GM23338 (cell line): ENCODE results near the gene XYLT1. TPM values are rescaled to one million over a fixed set of nuclear protein-coding genes. Genes with fewer than 3 reads are reported as not detected.

Experiments used
- ATAC-seq: fragments of 200-7000 bp; cut with Tn5 transposase; 3 replicates; pipeline ENCODE4 v1.9.1; 2020
- DNase-seq: peaks from one replicate; pipeline ENCODE4 v3.0.0-alpha.2; 2015; ENCODE audit warnings: low spot score
- H2AFZ ChIP-seq: fragments of 200-600 bp; sonication (generic); 2 replicates; pipeline ENCODE4 v1.8.0; 2016; ENCODE audit warnings: antibody characterized with exemption, mild to moderate bottlenecking, moderate library complexity
- H3F3A ChIP-seq: fragments of 200-600 bp; sonication (generic); replicated peaks from 2 replicates; pipeline ENCODE4 v1.8.0; 2017; ENCODE audit warnings: antibody characterized with exemption, mixed run types, low read depth
- H3K27ac ChIP-seq: fragments of 200-600 bp; sonication (generic); 2 replicates; pipeline ENCODE4 v1.6.1; 2016; ENCODE audit warnings: low read depth
- H3K27me3 ChIP-seq: fragments of 200-600 bp; sonication (generic); 2 replicates; pipeline ENCODE4 v1.8.0; 2016; ENCODE audit warnings: mild to moderate bottlenecking, mixed run types, moderate library complexity; ENCODE audit not compliant: insufficient read depth
- H3K36me3 ChIP-seq: fragments of 200-600 bp; sonication (generic); 2 replicates; pipeline ENCODE4 v1.8.0; 2016; ENCODE audit warnings: mild to moderate bottlenecking; ENCODE audit not compliant: insufficient read depth
- H3K4me1 ChIP-seq: fragments of 200-600 bp; sonication (generic); 2 replicates; pipeline ENCODE4 v1.8.0; 2016; ENCODE audit warnings: mild to moderate bottlenecking, moderate library complexity; ENCODE audit not compliant: insufficient read depth
- H3K4me2 ChIP-seq: fragments of 200-600 bp; sonication (generic); 2 replicates; pipeline ENCODE4 v1.7.1; 2017; ENCODE audit warnings: mixed run types
- H3K4me3 ChIP-seq: fragments of 200-600 bp; sonication (generic); 2 replicates; pipeline ENCODE4 v1.6.1; 2016; ENCODE audit warnings: mixed run types
- H3K79me2 ChIP-seq: fragments of 200-600 bp; sonication (generic); replicated peaks from 2 replicates; pipeline ENCODE4 v1.8.0; 2017; ENCODE audit warnings: mild to moderate bottlenecking; ENCODE audit not compliant: insufficient read depth
- H3K9me2 ChIP-seq: fragments of 200-600 bp; sonication (generic); 2 replicates; pipeline ENCODE4 v1.8.0; 2017; ENCODE audit not compliant: insufficient read depth
- H4K20me1 ChIP-seq: fragments of 200-600 bp; sonication (generic); replicated peaks from 2 replicates; pipeline ENCODE4 v1.8.0; 2017; ENCODE audit warnings: mild to moderate bottlenecking; ENCODE audit not compliant: insufficient read depth
- H3K27ac Mint-ChIP-seq: 2 replicates; pipeline ENCODE4 v1.8.0; 2020; ENCODE audit warnings: inconsistent platforms, mild to moderate bottlenecking, moderate library complexity, mixed read lengths
- H3K27me3 Mint-ChIP-seq: 3 replicates; pipeline ENCODE4 v1.8.0; 2022; ENCODE audit warnings: low read depth, mild to moderate bottlenecking, moderate library complexity, mixed read lengths, inconsistent platforms; ENCODE audit not compliant: insufficient read depth, poor library complexity
- H3K36me3 Mint-ChIP-seq: 3 replicates; pipeline ENCODE4 v1.8.0; 2021; ENCODE audit warnings: low read depth, mild to moderate bottlenecking, inconsistent platforms, moderate library complexity, mixed read lengths
- H3K4me1 Mint-ChIP-seq: 3 replicates; pipeline ENCODE4 v1.8.0; 2020; ENCODE audit warnings: mild to moderate bottlenecking, inconsistent platforms, mixed read lengths
- H3K4me3 Mint-ChIP-seq: 3 replicates; pipeline ENCODE4 v1.8.0; 2021; ENCODE audit warnings: moderate library complexity, mild to moderate bottlenecking, inconsistent platforms, mixed read lengths
- H3K9me3 Mint-ChIP-seq: 3 replicates; pipeline ENCODE4 v1.8.0; 2020; ENCODE audit warnings: moderate library complexity, mild to moderate bottlenecking, inconsistent platforms, mixed read lengths
- CREB1 ChIP-seq: fragments of 250-450 bp; sonication (Bioruptor Pico); IDR thresholded peaks from 2 replicates; pipeline ENCODE4 v1.5.0; 2020; ENCODE audit warnings: low read depth, mild to moderate bottlenecking, moderate library complexity
- CTCF ChIP-seq, 2 experiments: fragments of 200-600 bp in 1 of 2; sonication (generic) in 1 of 2; conservative IDR thresholded peaks; 2 replicates each; pipeline versions ENCODE4 v1.5.1 to v1.6.1; 2016 to 2017; ENCODE audit warnings: antibody characterized with exemption in 2 of 2, low read depth in 2 of 2, mild to moderate bottlenecking in 2 of 2, moderate library complexity in 1 of 2
- EZH2 ChIP-seq: fragments of 200-600 bp; sonication (generic); IDR thresholded peaks from one replicate; pipeline ENCODE4 v1.8.0; 2017; ENCODE audit warnings: antibody characterized with exemption, mild to moderate bottlenecking, low read depth; ENCODE audit not compliant: unreplicated experiment
- EZH2phosphoT487 ChIP-seq: fragments of 200-600 bp; sonication (generic); IDR thresholded peaks from one replicate; pipeline ENCODE4 v1.8.1; 2018; ENCODE audit warnings: antibody characterized with exemption; ENCODE audit not compliant: unreplicated experiment
- JUNB ChIP-seq: IDR thresholded peaks from one replicate; pipeline ENCODE4 v1.6.1; 2016; ENCODE audit warnings: antibody characterized with exemption; ENCODE audit not compliant: unreplicated experiment
- NANOG ChIP-seq: IDR thresholded peaks from 2 replicates; pipeline ENCODE4 v1.6.1; 2016; ENCODE audit warnings: antibody characterized with exemption, borderline replicate concordance
- POLR2AphosphoS5 ChIP-seq: IDR thresholded peaks from 2 replicates; pipeline ENCODE4 v1.6.1; 2016; ENCODE audit warnings: antibody characterized with exemption, low read depth
- STAT1 ChIP-seq: IDR thresholded peaks from one replicate; pipeline ENCODE4 v1.6.1; 2016; ENCODE audit warnings: antibody characterized with exemption; ENCODE audit not compliant: unreplicated experiment
- ZNF114 ChIP-seq: fragments of 250-450 bp; sonication (Bioruptor Pico); IDR thresholded peaks from 2 replicates; pipeline ENCODE4 v1.5.0; 2020; ENCODE audit warnings: mild to moderate bottlenecking, moderate library complexity
- ZNF331 ChIP-seq: fragments of 250-450 bp; sonication (Bioruptor Pico); IDR thresholded peaks from 2 replicates; pipeline ENCODE4 v1.5.0; 2020; ENCODE audit warnings: low read depth, mild to moderate bottlenecking, moderate library complexity
- ZNF462 ChIP-seq: fragments of 250-450 bp; sonication (Bioruptor Pico); IDR thresholded peaks from 2 replicates; pipeline ENCODE4 v1.5.0; 2020; ENCODE audit warnings: mild to moderate bottlenecking, moderate library complexity
- polyA plus RNA-seq: library from polyadenylated mRNA; unstranded; fragments of >200 nt; fragmentation: Nextera tagmentation; extraction: Ambion mirVana; gene quantifications from 2 replicates; pipeline ENCODE4 v1.2.1, GENCODE V29; 2016
- total RNA-seq: library from RNA; depleted of rRNA; stranded (reverse); fragments of >200 nt; shearing (Covaris generic); gene quantifications from 2 replicates; pipeline ENCODE4 v1.2.3, GENCODE V29; 2014
- TF ChIP-seq, protein P1 (sequence below): IDR thresholded peaks from one replicate; pipeline ENCODE4 v1.6.1; 2018; ENCODE audit warnings: antibody characterized with exemption; ENCODE audit not compliant: unreplicated experiment
- TF ChIP-seq, protein P2 (sequence below): IDR thresholded peaks from 2 replicates; pipeline ENCODE4 v1.6.1; 2016; ENCODE audit warnings: antibody characterized with exemption

XYLT1 gene
- total and polyA plus RNA-seq, 2 experiments from 2014 or later = 3.5 to 24.7 TPM

DNA sequence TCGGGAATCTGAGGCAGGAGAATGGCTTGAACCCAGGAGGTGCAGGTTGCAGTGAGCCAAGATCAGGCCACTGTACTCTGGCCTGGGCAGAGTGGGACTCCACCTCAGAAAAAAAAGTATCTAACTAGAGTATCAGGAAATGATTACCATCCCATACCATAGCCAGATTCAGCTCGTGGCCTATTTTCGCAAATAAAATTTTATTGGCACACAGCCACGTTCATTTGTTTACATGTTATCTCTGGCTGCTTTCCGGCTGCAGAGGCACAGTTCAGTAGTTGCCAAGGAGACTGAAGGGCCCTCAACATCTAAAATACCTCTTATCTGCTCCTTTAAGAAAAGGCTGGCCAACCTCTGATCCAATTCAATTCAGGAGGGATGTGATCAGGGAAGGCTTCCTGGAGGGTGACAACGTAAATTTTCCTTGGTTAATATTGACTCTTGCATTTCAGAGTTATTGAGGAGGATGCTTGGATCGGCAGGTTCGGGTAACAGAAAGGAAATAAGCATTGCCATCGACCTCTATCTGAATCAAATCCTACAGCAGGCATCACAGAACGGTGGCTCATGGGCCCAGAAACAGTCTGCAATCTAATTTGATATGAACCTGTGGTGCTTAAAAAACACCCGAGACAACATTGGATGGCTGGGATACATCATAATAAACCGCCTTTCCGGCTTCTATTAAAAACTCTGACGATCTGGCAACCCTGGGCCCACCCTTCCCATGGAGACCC, 73.8 kb downstream of the XYLT1 start:
- Histone ChIP-seq H3K36me3 (no peaks in the 10 kb centered on the region), H2AFZ (no peak overlapping the region), H4K20me1 (no peaks in the 10 kb centered on the region), H3K4me2 (no peak overlapping the region), H3K27ac (no peak overlapping the region), H3K4me3 (no peak overlapping the region), H3K27me3 (no peaks in the 10 kb centered on the region), H3K79me2 (peaks cover 30% of the 10 kb centered on the region), H3F3A (no peaks in the 10 kb centered on the region), H3K4me1 (peaks cover 46% of the 10 kb centered on the region), H3K9me2 (no peaks in the 10 kb centered on the region)
- DNase-seq = no peak
- H3K27ac Mint-ChIP-seq = no peak overlapping the region; the same call in 1 of the 2 replicates
- ATAC-seq = no peak
- peaks cover 48% of the 10 kb centered on the region for H3K4me1 Mint-ChIP-seq
- H3K4me3 Mint-ChIP-seq = no peak overlapping the region
- H3K9me3 Mint-ChIP-seq = no peaks in the 10 kb centered on the region
- TF ChIP-seq EZH2phosphoT487 = no peak
- no peak for TF ChIP-seq ZNF114 (CRISPR knock-in tag)
- TF ChIP-seq ZNF331 (CRISPR knock-in tag) = no peak
- TF ChIP-seq JUNB = no peak
- no peak for TF ChIP-seq NANOG
- TF ChIP-seq EZH2 = no peak
- TF ChIP-seq POLR2AphosphoS5 = no peak
- TF ChIP-seq CREB1 (CRISPR knock-in tag) = no peak
- no peak for TF ChIP-seq ZNF462 (CRISPR knock-in tag)
- TF ChIP-seq, protein P1, sequence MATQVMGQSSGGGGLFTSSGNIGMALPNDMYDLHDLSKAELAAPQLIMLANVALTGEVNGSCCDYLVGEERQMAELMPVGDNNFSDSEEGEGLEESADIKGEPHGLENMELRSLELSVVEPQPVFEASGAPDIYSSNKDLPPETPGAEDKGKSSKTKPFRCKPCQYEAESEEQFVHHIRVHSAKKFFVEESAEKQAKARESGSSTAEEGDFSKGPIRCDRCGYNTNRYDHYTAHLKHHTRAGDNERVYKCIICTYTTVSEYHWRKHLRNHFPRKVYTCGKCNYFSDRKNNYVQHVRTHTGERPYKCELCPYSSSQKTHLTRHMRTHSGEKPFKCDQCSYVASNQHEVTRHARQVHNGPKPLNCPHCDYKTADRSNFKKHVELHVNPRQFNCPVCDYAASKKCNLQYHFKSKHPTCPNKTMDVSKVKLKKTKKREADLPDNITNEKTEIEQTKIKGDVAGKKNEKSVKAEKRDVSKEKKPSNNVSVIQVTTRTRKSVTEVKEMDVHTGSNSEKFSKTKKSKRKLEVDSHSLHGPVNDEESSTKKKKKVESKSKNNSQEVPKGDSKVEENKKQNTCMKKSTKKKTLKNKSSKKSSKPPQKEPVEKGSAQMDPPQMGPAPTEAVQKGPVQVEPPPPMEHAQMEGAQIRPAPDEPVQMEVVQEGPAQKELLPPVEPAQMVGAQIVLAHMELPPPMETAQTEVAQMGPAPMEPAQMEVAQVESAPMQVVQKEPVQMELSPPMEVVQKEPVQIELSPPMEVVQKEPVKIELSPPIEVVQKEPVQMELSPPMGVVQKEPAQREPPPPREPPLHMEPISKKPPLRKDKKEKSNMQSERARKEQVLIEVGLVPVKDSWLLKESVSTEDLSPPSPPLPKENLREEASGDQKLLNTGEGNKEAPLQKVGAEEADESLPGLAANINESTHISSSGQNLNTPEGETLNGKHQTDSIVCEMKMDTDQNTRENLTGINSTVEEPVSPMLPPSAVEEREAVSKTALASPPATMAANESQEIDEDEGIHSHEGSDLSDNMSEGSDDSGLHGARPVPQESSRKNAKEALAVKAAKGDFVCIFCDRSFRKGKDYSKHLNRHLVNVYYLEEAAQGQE = no peak
- TF ChIP-seq CTCF (conservative IDR thresholded peaks at IDR 0.05; ENCODE audit: low read depth in 2 of 2) = no peak
- TF ChIP-seq STAT1 = no peak
- TF ChIP-seq, protein P2, sequence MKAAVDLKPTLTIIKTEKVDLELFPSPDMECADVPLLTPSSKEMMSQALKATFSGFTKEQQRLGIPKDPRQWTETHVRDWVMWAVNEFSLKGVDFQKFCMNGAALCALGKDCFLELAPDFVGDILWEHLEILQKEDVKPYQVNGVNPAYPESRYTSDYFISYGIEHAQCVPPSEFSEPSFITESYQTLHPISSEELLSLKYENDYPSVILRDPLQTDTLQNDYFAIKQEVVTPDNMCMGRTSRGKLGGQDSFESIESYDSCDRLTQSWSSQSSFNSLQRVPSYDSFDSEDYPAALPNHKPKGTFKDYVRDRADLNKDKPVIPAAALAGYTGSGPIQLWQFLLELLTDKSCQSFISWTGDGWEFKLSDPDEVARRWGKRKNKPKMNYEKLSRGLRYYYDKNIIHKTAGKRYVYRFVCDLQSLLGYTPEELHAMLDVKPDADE = no peak
- H3K27me3 Mint-ChIP-seq = peaks cover 4% of the 10 kb centered on the region
- H3K36me3 Mint-ChIP-seq = 0 out of 3 replicates have a peak, but pooled peaks cover 3% of the 10 kb centered on the region
